HG03575 (cell line): ENCODE measurements around the gene NUDT1.

Source experiments
- ATAC-seq: cut with Tn5 transposase; IDR thresholded peaks from one replicate; pipeline ENCODE4 v1.9.1; 2021; ENCODE audit not compliant: unreplicated experiment, insufficient number of reproducible peaks, low FRiP score; ENCODE audit errors: extremely low read depth

The NUDT1 gene

DNA sequence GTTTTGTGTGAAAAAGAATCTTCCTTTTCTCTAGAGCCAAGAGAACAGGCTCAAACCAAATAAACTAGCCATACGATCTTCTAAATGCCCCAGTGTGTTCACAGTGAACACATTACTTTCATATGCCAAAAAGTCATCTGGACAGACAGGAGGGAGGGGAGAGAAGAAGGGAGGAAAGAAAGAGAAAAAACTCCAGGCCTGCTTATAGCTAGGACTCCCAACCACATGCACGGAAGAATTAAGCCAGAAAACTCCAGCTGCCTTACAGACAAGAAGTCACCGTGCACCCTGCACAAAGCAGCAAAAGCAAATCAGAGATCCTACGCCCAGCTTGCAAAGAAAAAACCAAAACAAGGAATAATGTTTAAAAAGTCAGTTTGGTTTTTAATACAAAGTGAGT is 37.9 kb downstream of the NUDT1 start:
- ATAC-seq: no peak

DNA sequence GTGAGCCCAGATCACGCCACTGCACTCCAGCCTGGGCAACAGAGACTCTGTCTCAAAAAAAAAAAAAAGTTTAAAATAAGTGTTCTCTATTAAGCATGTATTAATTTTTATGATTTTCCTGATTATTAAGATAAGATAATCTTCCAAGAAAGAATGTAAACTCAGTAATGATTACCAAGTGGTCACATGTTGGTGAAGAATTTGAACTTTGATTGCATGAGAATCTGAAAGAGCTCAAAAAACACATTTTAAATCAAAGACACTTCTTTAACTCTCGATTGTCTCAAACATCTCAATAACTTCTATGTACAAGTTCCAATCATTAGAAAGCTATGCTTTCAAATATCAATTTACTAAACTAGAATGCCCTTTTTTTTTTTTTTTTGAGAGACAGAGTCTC is 38.4 kb downstream of the NUDT1 start:
- ATAC-seq: no peak

DNA sequence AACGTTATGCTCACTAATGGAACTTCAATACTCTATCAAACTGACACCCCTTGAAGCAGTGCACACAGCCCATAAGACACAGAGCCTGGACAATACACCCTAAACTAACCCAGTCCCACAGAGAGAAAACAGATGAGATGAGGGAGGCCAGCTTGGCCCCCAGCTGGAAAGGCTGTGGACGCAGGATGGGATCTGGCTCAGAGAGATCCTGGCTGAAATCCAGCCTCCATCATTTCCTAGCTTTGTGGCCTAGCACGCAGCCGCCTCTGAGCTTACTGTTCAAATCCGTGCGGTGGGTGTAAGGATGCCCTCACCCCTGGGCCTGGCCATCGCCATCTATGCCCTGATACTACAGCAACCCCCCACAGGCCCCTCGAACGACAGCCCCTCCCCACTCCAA is 39.5 kb downstream of the NUDT1 start:
- ATAC-seq: no peak

DNA sequence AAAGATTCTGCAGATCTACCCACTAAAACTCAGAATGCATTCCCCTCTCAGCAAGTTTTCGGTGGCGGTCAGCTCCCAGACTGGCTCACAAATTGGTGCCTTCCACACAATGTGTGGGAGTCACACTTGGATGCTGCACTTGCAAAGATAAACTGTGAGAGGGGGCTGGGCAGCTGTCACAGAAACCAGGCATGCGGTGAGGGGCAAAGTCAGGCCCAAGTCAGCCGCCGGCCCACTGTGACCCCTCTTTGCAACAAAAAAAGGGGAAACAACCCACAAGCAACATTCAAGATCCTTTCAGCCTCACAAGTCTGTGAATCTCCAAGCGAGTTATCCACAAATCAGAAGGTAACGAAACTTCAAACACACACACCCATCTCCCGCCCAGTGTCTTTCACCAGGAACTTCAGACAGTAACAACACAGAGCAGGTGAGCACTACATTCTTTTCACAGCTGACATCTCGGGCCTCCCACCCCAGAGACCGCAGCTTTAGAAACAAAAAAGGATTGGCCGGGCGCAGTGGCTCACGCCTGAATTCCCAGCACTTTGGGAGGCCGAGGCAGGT is 40.2 kb downstream of the NUDT1 start:
- no peak for ATAC-seq

DNA sequence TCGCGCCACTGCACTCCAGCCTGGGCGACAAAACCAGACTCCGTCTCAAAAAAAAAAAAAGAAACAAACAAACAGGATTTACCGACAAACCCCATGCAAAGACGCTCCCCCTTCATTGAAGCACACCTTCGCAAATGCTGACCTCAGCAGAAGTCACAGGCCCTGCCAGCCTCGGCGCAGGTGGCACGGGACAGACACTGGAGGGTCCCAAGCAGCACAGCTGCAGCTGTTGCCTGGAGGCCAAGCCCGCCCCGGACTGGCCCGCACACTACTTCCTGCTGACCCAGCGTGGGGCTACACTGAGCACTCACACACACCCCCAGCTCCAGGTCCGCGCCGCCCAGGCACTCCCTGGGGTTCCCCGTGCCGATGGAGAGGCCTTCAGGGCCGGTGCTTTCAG is 41.0 kb downstream of the NUDT1 start:
- no peak for ATAC-seq

DNA sequence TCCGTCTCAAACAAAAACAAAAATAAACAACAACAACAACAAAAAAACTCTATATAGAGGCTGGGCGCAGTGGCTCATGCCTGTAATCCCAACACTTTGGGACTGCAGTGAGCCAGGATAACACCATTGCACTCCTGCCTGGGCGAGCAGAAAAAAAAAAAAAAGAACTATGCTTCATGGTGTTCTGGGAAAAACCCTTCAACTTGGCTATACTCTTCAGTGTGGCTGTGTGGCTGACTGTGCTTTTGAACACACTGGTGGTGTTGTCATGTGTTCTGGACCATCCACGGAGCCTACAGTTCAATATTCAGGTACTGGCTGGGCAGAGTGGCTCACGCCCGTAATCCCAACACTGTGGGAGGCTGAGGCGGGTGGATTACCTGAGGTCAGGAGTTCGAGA is 45.7 kb downstream of the NUDT1 start:
- ATAC-seq: no peak

DNA sequence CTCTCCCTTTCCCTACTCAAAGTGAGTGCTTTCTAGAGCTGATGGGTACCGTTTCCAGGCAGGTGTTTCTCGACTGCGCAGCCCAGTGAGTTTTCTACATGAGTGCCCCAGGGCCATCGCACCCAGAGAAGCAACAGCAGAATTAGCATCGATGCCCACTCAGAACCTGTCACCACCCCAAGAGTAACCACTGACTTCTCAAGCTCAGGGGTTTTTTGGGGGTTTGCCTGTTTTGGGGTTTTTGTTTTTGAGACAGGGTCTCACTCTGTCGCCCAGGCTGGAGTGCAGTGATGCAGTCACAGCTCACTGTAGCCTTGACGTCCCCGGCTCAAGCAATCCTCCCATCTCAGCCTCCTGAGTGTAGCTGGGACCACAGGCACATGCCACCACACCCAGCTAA is 46.5 kb downstream of the NUDT1 start:
- ATAC-seq: no peak

DNA sequence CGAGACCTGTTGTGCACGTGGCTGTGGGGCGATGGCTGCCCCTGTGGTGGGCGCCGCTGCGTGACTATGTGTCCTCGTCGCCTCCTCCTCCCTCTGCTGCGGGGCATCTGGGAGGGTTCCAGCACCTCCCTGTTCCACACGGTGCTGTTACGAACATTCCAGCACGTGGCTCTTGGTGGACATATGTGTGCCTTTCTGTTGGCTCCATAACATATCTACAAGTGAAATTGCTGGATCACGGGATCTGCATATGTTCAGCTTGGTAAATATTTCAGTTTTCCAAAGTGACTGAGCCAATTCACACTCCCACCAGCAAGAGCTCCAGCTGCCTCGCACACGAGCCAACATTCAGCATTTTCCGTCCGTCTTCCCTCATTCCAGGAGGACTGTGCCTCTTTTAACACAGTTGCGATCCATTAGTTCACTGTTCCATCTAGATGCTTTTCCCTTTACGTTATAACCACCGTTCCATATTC is 47.1 kb downstream of the NUDT1 start:
- ATAC-seq: no peak

DNA sequence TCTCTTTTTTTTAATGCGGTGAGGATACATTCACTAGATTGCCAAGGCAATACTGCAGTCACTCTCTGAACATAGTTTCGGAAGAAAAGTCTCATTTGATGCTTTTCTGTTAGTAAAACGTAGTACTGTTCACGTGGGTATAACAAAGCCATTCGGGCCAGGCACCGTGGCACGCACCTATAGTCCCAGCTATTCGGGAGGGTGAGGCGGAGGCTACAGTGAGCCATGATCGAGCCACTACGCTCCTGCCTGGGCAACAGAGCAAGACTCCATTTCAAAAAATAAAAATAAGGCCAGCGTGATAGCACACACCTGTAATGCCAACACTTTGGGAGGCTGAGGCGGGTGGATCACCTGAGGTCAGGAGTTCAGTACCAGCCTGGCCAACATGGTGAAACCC is 47.6 kb downstream of the NUDT1 start:
- no peak for ATAC-seq

DNA sequence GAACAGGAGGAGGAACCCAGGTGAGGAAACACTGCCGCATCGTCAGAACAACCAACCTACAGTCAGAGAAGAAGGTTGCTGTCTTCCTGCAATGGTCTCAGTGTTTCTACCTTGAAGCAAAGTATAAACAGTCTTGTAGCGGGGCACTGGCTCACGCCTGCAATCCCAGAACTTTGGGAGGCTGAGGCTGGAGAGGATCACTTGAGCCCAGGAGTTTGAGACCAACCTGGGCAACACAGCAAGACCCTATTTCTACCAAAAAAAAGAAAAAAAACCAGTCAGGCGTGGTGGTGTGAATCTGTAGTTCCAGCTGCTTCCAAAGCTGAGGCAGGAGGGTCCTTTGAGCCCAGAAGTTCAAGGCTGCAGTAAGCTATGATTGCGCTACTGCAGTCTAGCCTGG is 48.9 kb downstream of the NUDT1 start:
- no peak for ATAC-seq

DNA sequence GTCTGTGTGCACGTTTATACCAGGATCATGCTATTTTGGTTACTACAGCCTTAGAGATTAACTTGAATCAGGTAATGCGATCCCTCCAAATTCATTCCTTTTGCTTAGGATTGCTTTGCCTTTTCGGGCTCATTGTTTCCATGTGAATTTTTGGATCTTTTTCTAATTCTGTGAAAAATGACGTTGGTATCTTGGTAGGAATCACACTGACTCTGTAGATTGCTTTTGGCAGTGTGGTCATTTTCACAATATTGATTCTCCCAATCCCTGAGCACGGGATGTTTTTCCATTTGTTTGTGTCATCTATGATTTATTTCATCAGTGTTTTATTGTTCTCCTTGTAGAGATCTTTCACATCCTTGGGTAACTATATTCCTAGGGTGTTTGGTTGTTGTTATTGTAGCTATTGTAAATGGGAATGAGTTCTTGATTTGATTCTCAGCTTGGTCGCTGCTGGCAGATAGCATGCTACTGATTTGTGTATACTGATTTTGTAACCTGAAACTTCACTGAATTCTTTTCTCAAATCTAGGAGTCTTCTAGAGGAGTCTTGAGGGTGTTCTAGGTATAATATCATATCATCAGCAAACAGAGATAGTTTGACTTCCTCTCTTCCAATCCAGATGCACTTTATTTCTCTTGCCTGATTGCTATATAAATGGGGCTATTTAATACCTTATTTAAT is 54.1 kb downstream of the NUDT1 start:
- no peak for ATAC-seq

DNA sequence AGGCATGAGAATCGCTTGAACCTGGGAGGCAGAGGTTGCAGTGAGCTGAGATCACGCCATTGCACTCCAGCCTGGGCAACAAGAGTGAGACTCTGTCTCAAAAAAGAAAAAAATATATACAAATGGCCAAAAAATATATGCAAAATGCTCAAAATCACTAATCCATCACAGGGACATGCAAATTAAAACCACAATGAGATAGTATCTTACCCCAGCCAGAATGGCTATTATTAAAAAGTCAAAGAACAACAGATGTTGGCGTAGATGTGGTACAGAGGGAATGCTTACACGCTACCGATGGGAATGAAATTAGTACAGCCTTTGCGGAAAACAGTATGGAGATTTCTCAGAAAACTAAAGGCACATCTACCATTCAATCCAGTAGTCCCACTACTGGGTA is 54.8 kb downstream of the NUDT1 start:
- no peak for ATAC-seq

DNA sequence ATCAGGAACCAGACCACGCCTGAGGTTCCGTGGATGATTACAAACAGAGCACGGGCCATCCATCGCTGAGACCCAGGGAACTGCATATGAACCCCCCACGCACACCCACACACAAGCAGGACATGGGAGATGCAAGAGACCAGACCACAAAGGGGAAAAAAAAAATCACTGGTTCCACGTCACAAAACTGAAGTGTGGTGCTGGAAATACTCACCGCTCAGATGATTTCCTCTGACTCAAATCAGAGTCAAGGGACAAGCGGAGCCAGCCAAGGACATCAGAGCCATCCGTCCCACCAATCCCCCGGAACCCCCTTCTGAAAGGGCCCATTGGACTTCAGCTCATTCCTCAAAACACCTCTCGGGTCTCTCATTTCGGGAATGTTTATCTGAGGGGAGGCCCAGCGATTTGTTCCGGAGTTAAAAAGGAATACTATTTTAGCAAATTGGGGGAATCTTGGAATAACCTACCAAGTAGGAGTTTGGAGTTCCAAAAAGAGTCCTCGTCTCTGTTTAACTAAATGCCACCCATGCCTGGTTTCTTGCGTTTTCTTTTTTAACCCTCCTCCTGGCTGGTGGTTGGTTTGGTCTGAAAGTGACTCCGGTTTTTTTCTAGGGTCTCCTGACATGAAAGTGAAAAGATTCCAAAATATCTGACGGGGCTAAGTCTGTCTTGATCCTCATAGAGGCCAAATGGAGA is 57.3 kb downstream of the NUDT1 start:
- no peak for ATAC-seq

DNA sequence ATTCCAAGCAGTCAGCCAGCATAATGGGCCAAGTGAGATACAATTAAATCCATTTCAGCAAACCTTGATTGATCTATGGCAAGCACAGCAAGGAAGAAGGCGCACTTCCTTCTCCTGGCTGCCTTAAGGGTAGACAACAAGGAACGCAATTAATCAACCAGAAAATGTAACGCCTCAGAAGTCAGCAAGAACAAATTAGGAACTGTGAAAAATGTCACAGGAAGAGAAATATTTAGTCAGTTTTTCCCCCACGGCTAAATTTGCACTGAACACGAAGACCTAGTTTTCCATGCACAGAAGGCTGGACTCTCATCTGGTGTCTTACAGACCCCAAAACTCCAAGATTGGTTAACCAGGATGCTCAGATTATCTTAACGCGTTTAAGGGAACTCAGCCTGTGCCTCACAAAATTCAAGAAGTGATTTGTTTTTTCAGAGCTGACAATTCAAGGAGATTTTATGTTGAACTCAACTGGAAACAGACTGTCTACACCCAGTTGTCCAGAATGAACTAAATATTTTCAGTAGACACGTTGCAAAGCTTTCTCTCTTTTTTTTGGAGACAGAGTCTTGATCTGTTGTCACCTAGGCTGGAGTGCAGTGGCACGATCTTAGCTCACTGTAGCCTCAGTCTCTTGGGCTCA is 58.0 kb downstream of the NUDT1 start:
- ATAC-seq: no peak
